Adrenal gland (tissue), 12 donors: ENCODE measurements around the gene HIVEP3. TPM values are rescaled to one million over a fixed set of nuclear protein-coding genes. Genes with fewer than 3 reads are reported as not detected.
"Not testable (repeated sequence)": the region's sequence is repeated elsewhere in the genome, so short reads cannot be mapped to it uniquely, and the experiment has no call there.

Experiments used
- DNase-seq, 7 donors: peaks; one replicate each; pipeline ENCODE4 v3.0.0-alpha.2; 2019 to 2020
- H3K27ac ChIP-seq, 5 donors: fragments of 200-600 bp; sonication (generic) in 4 of 5; 1 replicate in 3 of 5; 2 replicates in 2 of 5; pipeline versions ENCODE4 v1.5.1 to v1.8.0; 2016 to 2020; ENCODE audit warnings: mild to moderate bottlenecking in 1 of 5
- H3K27me3 ChIP-seq: fragments of 200-600 bp; 2 replicates; pipeline ENCODE4 v1.8.0; 2021
- H3K36me3 ChIP-seq, 2 donors: fragments of 200-600 bp; replicated peaks in 1 of 2; 1 replicate in 1 of 2; 2 replicates in 1 of 2; pipeline versions ENCODE4 v1.5.1 to v1.8.0; 2018 to 2022
- H3K4me1 ChIP-seq, 2 donors: fragments of 200-600 bp; replicated peaks in 1 of 2; 1 replicate in 1 of 2; 2 replicates in 1 of 2; pipeline versions ENCODE4 v1.5.1 to v1.8.0; 2018 to 2021
- H3K4me3 ChIP-seq, 4 donors: fragments of 200-600 bp; sonication (generic) in 3 of 4; one replicate each; pipeline ENCODE4 v1.5.1; 2016 to 2018
- H3K9me3 ChIP-seq, 3 donors: fragments of 200-600 bp; sonication (generic) in 1 of 3; replicated peaks in 1 of 3; 1 replicate in 2 of 3; 2 replicates in 1 of 3; pipeline versions ENCODE4 v1.5.1 to v1.8.0; 2016 to 2021
- CTCF ChIP-seq, 6 experiments: fragments of 450-650 bp in 4 of 6; fragments of 200-600 bp in 2 of 6; sonication (generic) in 1 of 6; IDR thresholded peaks; 1 replicate in 5 of 6; 2 replicates in 1 of 6; pipeline versions ENCODE4 v1.5.1 to v1.8.0; 2016 to 2021; ENCODE audit warnings: antibody characterized with exemption in 6 of 6, mild to moderate bottlenecking in 2 of 6, moderate library complexity in 1 of 6
- POLR2A ChIP-seq, 2 donors: fragments of 450-650 bp; IDR thresholded peaks; one replicate each; pipeline ENCODE4 v1.6.1; 2017; ENCODE audit warnings: antibody characterized with exemption in 2 of 2, mild to moderate bottlenecking in 2 of 2, moderate library complexity in 1 of 2
- WGBS, 4 donors: extraction: QIAGEN DNeasy Blood & Tissue Kit in 2 of 4; methylation state at CpG; one replicate each; pipeline versions ENCODE4 v1.1.5 to v1.1.7; 2013 to 2017; 5-methylcytosine and 5-hydroxymethylcytosine counted together
- intact Hi-C, 2 donors: fragments of 100-400 bp; cut with DNase I; formaldehyde crosslinking; loops; one replicate each; pipeline versions ENCODE4 v1.14.1 to v1.15.0; 2022 to 2023
- polyA plus RNA-seq, 3 donors: library from polyadenylated mRNA; stranded (reverse); fragments of 200-250 nt in 2 of 3; fragments of 350-450 nt in 1 of 3; fragmentation: Illumina TruSeq in 1 of 3; extraction: RNeasy Lipid Tissue Mini Kit (QIAGEN cat#74804) in 1 of 3; gene quantifications; one replicate each; pipeline ENCODE4 v1.2.3, GENCODE V29; 2013 to 2014
- total RNA-seq, 9 donors: library from RNA; depleted of rRNA in 4 of 9; stranded (reverse); fragments of >200 nt in 4 of 9; fragments of 120-200 nt in 1 of 9; fragmentation: NEBNext Ultra II Directional in 1 of 9; extraction: Animal tissue kit (Norgen Biotek cat#: 25700) in 1 of 9; gene quantifications; one replicate each; pipeline versions ENCODE4 v1.1.0 to v1.2.4, GENCODE V29; 2013 to 2023
- donor health status: healthy with polysubstance abuse.
- donor health status: Bipolar disorder and iron deficiency.
- donor health status: DM: yes; HTN: yes; CAD: no.
- donor health status: DM: no; HTN: no; CAD: no.
- donor health status: DM: no; HTN: no; CAD: no.
- donor health status: DM: yes; HTN: yes; CAD: no.

The HIVEP3 gene
- total and polyA plus RNA-seq, 12 donors, result 3.2 to 7.7 (median 7.0) TPM

GRCh38 chr1:41952208-41952607, 33.5 kb upstream of the HIVEP3 start:
- Histone ChIP-seq H3K4me1 (peaks cover 8 to 34% of the 10 kb centered on the region in 2 donors), H3K4me3 (no peak overlapping the region), H3K27ac (no peak overlapping the region), H3K9me3 (no peaks in the 10 kb centered on the region), H3K27me3 (no peaks in the 10 kb centered on the region), H3K36me3 (no peaks in the 10 kb centered on the region)
- DNase-seq, result no peak
- TF ChIP-seq POLR2A (IDR thresholded peaks at IDR 0.05) (no peak), CTCF (IDR thresholded peaks at IDR 0.05) (no peak)
- intact Hi-C loops, result no loop called here
- 75 to 92% (median 86%) methylated on average over 2 of the region's 2 CpGs for WGBS, 4 donors

- H3K27me3 ChIP-seq, intact Hi-C loops, DNase-seq, H3K36me3 ChIP-seq, H3K4me3 ChIP-seq, H3K9me3 ChIP-seq, H3K27ac ChIP-seq: not testable (repeated sequence)
- 90 to 94% (median 93%) methylated on average over 3 of the region's 3 CpGs for WGBS, 4 donors
- peaks cover 8 to 28% of the 10 kb centered on the region in 2 donors for H3K4me1 ChIP-seq
These were observed 32.8 kb upstream of the HIVEP3 start for GRCh38 chr1:41951492-41951891.

- DNase-seq, result no peak
- Histone ChIP-seq H3K36me3 (no peaks in the 10 kb centered on the region), H3K4me1 (peaks cover 8 to 28% of the 10 kb centered on the region in 2 donors), H3K4me3 (no peak overlapping the region), H3K27me3 (no peaks in the 10 kb centered on the region), H3K9me3 (no peaks in the 10 kb centered on the region), H3K27ac (no peak overlapping the region)
- intact Hi-C loops, result no loop called here
- TF ChIP-seq CTCF (IDR thresholded peaks at IDR 0.05) (no peak), POLR2A (IDR thresholded peaks at IDR 0.05) (no peak)
- WGBS, 4 donors, result 63 to 78% (median 72%) methylated on average over 1 of the region's 1 CpG
These were observed 32.1 kb upstream of the HIVEP3 start for GRCh38 chr1:41950820-41951219.

- H3K4me1 ChIP-seq, H3K36me3 ChIP-seq, H3K27me3 ChIP-seq, intact Hi-C loops, H3K9me3 ChIP-seq, H3K4me3 ChIP-seq, H3K27ac ChIP-seq, DNase-seq: not testable (repeated sequence)
- 76 to 95% (median 90%) methylated on average over 7 to 10 of the region's 10 CpGs for WGBS, 4 donors
These were observed 27.2 kb upstream of the HIVEP3 start for GRCh38 chr1:41945946-41946345.

GRCh38 chr1:41943717-41944116, 25.0 kb upstream of the HIVEP3 start:
- 94 to 99% (median 96%) methylated on average over 1 of the region's 1 CpG for WGBS, 4 donors
- TF ChIP-seq POLR2A (IDR thresholded peaks at IDR 0.05) (no peak), CTCF (IDR thresholded peaks at IDR 0.05) (no peak)
- Histone ChIP-seq H3K9me3 (no peaks in the 10 kb centered on the region), H3K4me1 (no peaks in the 10 kb centered on the region), H3K27ac (no peak overlapping the region), H3K27me3 (no peaks in the 10 kb centered on the region), H3K36me3 (no peaks in the 10 kb centered on the region), H3K4me3 (no peak overlapping the region)
- intact Hi-C loops, result no loop called here
- DNase-seq, result no peak
